Thyroid gland (tissue), 4 donors: ENCODE measurements around the gene MLC1. TPM values are rescaled to one million over a fixed set of nuclear protein-coding genes. Genes with fewer than 3 reads are reported as not detected.

Source experiments
- DNase-seq, 2 donors: peaks; one replicate each; pipeline ENCODE4 v3.0.0-alpha.2; 2019
- H3K27ac ChIP-seq, 3 donors: fragments of 200-600 bp; sonication (generic); 1 replicate in 2 of 3; 2 replicates in 1 of 3; pipeline ENCODE4 v1.5.1; 2016 to 2019; ENCODE audit warnings: mild to moderate bottlenecking in 1 of 3, moderate library complexity in 1 of 3
- H3K27me3 ChIP-seq: fragments of 200-600 bp; sonication (generic); one replicate; pipeline ENCODE4 v1.5.1; 2019
- H3K36me3 ChIP-seq, 2 donors: fragments of 200-600 bp; sonication (generic); one replicate each; pipeline ENCODE4 v1.5.1; 2016 to 2019
- H3K4me1 ChIP-seq, 2 donors: fragments of 200-600 bp; sonication (generic); one replicate each; pipeline ENCODE4 v1.5.1; 2017 to 2019
- H3K4me3 ChIP-seq, 3 donors: fragments of 200-600 bp; sonication (generic); replicated peaks in 1 of 3; 1 replicate in 2 of 3; 2 replicates in 1 of 3; pipeline ENCODE4 v1.5.1; 2016; ENCODE audit warnings: mild to moderate bottlenecking in 1 of 3
- H3K9me3 ChIP-seq: fragments of 200-600 bp; sonication (generic); one replicate; pipeline ENCODE4 v1.5.1; 2017
- POLR2A ChIP-seq, 2 donors: fragments of 450-650 bp; IDR thresholded peaks; one replicate each; pipeline ENCODE4 v1.6.1; 2017; ENCODE audit warnings: antibody characterized with exemption in 2 of 2, mild to moderate bottlenecking in 2 of 2, moderate library complexity in 1 of 2
- WGBS, 2 donors: methylation state at CpG; one replicate each; pipeline ENCODE4 v1.1.5; 2017; 5-methylcytosine and 5-hydroxymethylcytosine counted together
- intact Hi-C: fragments of 100-400 bp; cut with DNase I; formaldehyde crosslinking; loops from one replicate; pipeline ENCODE4 v1.15.1; 2023
- total RNA-seq, 4 donors: library from RNA; depleted of rRNA; stranded (reverse); fragments of >200 nt; gene quantifications; one replicate each; pipeline ENCODE4 v1.2.3, GENCODE V29; 2016
- TF ChIP-seq, protein P1 (sequence below), 6 experiments: fragments of 200-600 bp in 3 of 6; fragments of 450-650 bp in 3 of 6; sonication (generic) in 3 of 6; IDR thresholded peaks; one replicate each; pipeline ENCODE4 v1.5.1; 2016 to 2019; ENCODE audit warnings: antibody characterized with exemption in 6 of 6, mild to moderate bottlenecking in 2 of 6, inconsistent platforms in 1 of 6, moderate library complexity in 1 of 6

The MLC1 gene
- total RNA-seq, 4 donors from 2014 or later, result 0.11 TPM; not detected in 3

DNA sequence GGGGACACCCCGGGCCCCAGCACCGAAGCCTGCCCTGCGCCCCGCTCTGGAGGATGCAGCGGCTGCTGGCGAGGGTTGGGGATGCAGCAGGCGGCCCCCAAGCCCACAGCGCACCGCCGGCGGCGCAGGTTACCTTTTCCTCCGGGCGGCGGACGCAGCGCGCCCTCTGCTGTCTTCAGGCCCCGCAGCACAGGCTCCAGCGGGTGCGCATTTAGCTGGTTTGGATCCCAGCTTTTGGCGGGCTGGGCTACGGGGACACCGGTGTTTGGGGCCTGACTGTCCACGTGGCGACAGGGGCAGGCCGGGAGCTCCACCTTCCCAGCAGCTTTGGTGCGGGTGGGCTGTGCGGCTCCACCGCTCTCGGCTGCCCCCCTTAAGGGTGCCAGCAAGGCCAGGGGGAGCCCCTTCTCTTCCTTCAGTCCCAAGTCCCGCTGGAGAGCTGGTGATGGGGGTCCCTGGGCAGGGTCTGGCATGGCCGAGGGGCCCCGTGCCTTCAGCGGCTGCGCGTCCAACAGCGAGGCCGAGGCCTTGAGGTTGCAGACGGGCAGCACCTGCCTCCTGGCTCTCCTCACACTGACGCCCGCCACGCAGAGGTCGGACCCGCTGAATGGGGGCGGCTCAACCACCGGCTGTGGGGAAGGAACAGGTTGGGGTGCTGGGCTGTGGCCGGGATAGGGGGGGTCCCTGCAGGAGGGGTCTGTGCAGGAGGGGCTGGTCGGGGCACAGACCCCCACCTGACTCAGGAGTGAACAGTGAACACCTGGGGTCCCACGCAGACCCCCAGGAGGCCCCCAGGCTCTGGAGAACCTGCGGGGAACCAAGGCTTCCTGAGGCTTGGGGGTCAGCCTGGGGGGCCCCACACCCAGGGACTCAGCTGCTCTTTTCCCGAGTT lies 54.7 kb downstream of the MLC1 start:
- peak; percentile 75 to 81 for DNase-seq
- TF ChIP-seq, protein P1, sequence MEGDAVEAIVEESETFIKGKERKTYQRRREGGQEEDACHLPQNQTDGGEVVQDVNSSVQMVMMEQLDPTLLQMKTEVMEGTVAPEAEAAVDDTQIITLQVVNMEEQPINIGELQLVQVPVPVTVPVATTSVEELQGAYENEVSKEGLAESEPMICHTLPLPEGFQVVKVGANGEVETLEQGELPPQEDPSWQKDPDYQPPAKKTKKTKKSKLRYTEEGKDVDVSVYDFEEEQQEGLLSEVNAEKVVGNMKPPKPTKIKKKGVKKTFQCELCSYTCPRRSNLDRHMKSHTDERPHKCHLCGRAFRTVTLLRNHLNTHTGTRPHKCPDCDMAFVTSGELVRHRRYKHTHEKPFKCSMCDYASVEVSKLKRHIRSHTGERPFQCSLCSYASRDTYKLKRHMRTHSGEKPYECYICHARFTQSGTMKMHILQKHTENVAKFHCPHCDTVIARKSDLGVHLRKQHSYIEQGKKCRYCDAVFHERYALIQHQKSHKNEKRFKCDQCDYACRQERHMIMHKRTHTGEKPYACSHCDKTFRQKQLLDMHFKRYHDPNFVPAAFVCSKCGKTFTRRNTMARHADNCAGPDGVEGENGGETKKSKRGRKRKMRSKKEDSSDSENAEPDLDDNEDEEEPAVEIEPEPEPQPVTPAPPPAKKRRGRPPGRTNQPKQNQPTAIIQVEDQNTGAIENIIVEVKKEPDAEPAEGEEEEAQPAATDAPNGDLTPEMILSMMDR (IDR thresholded peaks at IDR 0.05), result peak; percentile 72 to 95 (median 87)
- no peak for TF ChIP-seq POLR2A (IDR thresholded peaks at IDR 0.05)
- Histone ChIP-seq H3K36me3 (no peaks in the 10 kb centered on the region), H3K9me3 (no peaks in the 10 kb centered on the region), H3K4me3 (no peak overlapping the region), H3K4me1 (peaks cover 9 to 28% of the 10 kb centered on the region in 2 donors), H3K27me3 (no peaks in the 10 kb centered on the region), H3K27ac (no peak overlapping the region)
- intact Hi-C loops, result loop anchor here (2.0 to 10.0 kb wide), 2 partner anchors 102 to 266 kb away; no protein-coding TSS in a partner anchor
- 24 to 51% methylated on average over 14 to 22 of the region's 52 CpGs for WGBS, 2 donors

DNA sequence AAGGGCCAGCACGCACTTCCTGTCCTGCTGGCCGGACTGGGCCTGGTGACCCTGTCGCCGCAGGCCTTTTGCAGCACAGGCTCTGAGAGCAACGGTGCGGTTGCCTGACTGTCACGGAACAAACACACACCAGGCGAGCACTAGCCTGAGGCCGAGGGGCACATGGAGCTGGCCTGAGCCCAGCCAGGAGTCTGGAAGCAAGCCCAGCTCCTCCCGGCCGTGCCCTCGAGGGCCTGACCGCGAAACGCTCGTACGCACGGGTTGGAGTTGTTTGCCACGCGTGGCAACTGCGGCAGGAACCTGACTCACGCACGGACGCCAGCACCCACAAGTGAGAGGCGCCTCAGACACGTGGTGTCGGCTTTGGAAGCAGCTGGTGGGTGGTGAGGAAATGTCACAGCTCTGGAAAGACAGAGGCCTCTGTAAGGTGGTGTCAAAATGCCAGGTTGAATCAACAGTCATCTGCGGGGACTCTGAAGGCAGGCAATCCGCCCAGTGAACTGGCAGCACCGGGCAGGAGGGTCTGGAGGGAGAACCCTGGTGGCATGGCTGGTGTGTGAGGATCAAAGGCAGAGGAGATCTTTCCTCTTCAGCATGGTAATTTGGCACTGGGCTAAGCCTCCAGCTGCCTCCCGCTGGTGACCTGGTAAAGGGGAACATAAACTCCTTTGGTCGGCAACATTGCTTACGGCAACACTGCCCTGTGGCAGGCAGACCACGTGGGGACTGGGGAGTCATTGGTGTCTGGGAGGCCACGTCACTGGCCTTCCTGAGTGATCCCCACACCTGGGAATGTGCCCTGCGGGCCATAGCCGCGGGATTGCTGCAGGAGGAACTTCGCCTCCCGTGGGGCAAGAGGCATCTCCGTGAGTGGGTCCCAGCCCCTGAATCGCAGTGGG lies 57.3 kb downstream of the MLC1 start:
- H3K4me3 ChIP-seq, result no peak overlapping the region
- H3K36me3 ChIP-seq, result no peaks in the 10 kb centered on the region
- no peak for TF ChIP-seq POLR2A (IDR thresholded peaks at IDR 0.05)
- TF ChIP-seq, protein P1 (IDR thresholded peaks at IDR 0.05), result no peak
- H3K27me3 ChIP-seq, result no peaks in the 10 kb centered on the region
- 33 to 57% methylated on average over 29 to 37 of the region's 42 CpGs for WGBS, 2 donors
- H3K27ac ChIP-seq, result no peak overlapping the region
- intact Hi-C loops, result loop anchor here (5.0 kb wide), 1 partner anchor 36 kb away; no protein-coding TSS in a partner anchor
- no peaks in the 10 kb centered on the region for H3K9me3 ChIP-seq
- peak; percentile 79 to 87 for DNase-seq
- H3K4me1 ChIP-seq, result peaks cover 9 to 28% of the 10 kb centered on the region in 2 donors

DNA sequence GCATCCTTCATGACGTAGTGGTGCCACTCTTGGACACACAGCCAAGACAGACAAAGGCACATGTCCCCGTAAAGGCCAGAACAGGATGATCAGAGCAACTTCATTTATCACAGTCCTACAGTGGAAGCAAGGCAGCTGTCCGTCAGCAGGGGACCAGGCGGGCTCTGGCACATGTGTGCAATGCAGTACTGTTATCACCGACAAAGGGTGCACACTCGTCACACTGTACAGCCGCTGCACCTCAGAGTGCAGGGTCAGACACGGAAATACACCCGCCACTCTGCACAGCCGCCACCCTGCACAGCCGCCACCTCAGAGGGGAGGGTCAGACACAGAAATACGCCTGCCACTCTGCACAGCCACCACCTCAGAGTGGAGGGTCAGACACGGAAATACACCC lies 59.2 kb downstream of the MLC1 start:
- Histone ChIP-seq H3K27me3 (no peaks in the 10 kb centered on the region), H3K27ac (no peak overlapping the region), H3K4me3 (no peak overlapping the region), H3K9me3 (no peaks in the 10 kb centered on the region), H3K4me1 (peaks cover 9 to 19% of the 10 kb centered on the region in 2 donors), H3K36me3 (no peaks in the 10 kb centered on the region)
- no peak for DNase-seq
- WGBS, 2 donors, result 83 to 85% methylated on average over 2 to 13 of the region's 13 CpGs
- no peak for TF ChIP-seq POLR2A (IDR thresholded peaks at IDR 0.05)
- TF ChIP-seq, protein P1 (IDR thresholded peaks at IDR 0.05), result no peak
- intact Hi-C loops, result loop anchor here (5.0 kb wide), 1 partner anchor 34 kb away; no protein-coding TSS in a partner anchor

DNA sequence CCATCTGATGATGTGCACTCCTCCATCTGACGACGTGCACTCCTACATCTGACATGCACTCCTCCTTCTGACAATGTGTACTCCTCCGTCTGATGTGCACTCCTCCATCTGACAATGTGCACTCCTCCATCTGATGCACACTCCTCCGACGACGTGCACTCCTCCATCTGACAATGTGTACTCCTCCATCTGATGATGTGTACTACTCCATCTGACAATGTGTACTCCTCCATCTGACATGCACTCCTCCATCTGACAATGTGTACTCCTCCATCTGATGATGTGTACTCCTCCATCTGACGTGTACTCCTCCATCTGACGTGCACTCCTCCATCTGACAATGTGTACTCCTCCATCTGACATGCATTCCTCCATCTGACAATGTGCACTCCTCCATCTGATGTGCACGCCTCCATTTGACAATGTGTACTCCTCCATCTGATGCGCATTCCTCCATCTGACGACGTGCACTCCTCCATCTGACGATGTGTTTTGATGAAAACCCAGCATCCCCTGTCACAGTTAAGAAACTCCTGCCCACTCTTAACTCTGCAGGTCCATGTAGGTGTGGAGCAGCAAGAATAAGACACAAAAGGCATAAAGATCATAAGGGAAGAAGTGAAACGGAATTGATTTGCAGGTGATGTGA lies 62.9 kb downstream of the MLC1 start:
- no peaks in the 10 kb centered on the region for H3K27me3 ChIP-seq

More for the DNA sequence above, 62.9 kb downstream of the MLC1 start:
- Histone ChIP-seq H3K4me3 (no peak overlapping the region), H3K9me3 (no peaks in the 10 kb centered on the region), H3K36me3 (no peaks in the 10 kb centered on the region), H3K27ac (no peak overlapping the region), H3K4me1 (peaks cover 0 to 1% of the 10 kb centered on the region in 2 donors)
- DNase-seq, result no peak
- intact Hi-C loops, result no loop called here
- WGBS, 2 donors, result 84 to 87% methylated on average over 14 of the region's 14 CpGs
- TF ChIP-seq, protein P1 (IDR thresholded peaks at IDR 0.05), result no peak
- TF ChIP-seq POLR2A (IDR thresholded peaks at IDR 0.05), result no peak
